Hematopoietic multipotent progenitor cell (in vitro differentiated cells): ENCODE data around the gene MSI2. TPM values are rescaled to one million over a fixed set of nuclear protein-coding genes. Genes with fewer than 3 reads are reported as not detected.
"Not testable (repeated sequence)": the region's sequence is repeated elsewhere in the genome, so short reads cannot be mapped to it uniquely, and the experiment has no call there.

Experiments
- DNase-seq, 3 donors: peaks; one replicate each; pipeline ENCODE4 v3.0.0-alpha.2; 2011 to 2015; ENCODE audit warnings: low read depth in 2 of 3, low spot score in 2 of 3
- total RNA-seq: library from RNA; depleted of rRNA; stranded (reverse); fragments of >200 nt; gene quantifications from one replicate; pipeline ENCODE4 v1.2.3, GENCODE V29; 2012

MSI2 gene
- total RNA-seq, 1 donor, result 241 TPM

DNA sequence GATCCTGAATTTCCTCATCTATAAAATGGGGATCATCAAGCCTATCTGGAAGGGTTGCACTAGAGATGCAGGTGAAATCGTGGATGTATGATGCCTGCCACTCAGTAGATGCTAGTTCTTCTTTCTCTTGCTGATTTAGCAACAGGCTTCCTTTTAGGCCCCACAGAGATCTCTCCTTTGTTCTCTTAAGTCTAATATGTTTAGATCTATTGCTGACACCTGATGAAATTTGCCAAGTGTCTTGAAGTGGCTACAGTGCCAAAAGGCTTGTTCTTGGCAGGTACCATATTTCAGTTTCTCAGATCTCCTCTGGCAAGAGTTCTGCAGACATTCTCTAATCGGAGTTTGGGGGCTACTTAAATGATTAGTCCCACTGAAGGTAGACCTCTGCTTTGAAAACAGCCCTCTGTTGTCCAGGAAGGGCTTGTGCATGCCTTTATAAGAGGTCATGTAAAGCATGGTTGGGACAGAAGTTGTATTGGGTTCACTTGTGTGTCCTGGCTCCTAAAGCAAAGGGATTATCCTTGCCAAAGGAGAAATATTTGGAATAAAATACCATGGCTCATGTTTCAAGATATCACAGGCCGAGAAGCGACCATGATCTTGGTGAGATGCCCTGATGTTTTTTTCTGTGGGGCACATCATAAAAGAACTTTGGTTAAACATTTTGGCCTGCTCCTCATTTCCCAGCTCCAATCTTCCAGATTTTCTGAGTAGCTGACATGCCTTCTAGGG, 234.0 kb downstream of the MSI2 start:
- DNase-seq, result no peak

DNA sequence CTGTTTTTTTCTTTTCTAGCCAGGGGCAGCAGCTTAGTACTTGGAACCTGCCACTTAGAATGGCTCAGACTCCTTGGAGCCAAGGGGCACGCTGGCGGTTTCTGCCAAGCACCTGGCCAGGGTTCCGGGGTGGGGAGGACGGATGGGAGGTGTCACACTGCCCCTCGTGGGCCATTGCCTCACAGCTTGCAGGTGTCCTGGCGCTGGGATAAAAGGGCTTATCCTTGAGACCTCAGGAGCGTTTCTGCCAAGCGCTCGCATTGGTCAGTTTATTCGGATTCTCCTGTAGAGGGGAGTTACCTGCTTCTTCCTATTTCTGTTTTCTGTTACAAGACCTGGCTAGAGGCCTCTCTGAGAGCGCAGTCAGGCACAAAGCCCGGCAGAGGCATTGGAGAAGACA, 234.6 kb downstream of the MSI2 start:
- no peak for DNase-seq

DNA sequence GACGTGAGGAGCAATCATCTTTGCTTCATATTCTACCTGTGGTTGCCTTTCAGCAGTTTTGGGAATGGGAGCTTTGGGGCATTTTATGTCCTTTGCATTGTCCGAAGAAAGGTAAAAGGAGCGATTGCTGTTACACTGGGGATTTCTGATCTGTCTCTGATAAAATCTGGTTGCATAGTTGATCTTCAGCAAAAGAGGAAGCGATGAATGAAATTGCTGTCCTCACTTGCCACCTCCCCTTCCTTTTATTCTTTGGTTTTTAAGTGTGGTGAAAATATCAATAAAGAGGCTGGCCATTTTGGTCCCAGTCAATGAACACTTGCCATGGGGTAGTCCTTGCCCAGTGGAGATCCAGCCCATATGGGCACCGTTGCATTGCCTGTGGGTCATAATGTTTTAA, 236.8 kb downstream of the MSI2 start:
- peak in 2 of 3 donors; percentile 30 to 55 for DNase-seq

DNA sequence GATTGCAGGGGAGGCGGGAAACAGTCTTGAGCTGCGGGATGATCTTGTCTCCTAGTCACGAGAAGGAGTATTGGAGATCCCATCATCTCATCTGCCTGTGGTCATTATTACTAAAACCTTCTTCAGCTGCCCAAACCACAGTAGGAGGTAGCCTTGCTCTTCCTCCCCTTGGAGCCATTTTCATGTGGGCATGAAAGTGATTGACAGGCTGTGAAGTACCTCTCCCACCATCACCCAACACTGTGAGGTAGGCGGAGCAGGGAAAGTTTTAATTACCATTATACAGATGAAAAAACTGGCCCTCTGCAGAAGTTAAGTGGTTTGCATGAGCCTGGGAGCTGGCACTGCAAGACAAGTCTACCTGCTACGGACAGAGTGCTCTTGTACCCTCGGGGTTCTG, 237.3 kb downstream of the MSI2 start:
- no peak for DNase-seq

DNA sequence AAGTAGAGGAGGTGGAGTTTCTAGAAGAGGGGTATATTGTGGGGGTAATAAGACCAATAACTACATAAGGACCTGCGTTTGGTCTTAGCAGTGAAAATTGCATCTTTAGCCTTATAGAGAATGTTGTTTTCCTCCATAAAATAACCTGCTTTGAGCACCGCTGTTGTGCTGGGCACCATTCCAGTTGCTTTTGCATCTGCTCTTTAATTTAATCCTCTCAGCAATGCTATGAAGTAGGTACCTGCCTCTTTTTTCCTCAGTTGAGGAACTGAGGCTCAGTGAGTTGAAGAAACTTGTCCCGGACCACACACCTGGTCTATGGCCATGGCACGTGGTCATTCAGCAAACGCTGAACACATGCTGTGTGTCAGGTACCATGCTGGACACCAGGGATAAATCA, 238.1 kb downstream of the MSI2 start:
- DNase-seq, result no peak

DNA sequence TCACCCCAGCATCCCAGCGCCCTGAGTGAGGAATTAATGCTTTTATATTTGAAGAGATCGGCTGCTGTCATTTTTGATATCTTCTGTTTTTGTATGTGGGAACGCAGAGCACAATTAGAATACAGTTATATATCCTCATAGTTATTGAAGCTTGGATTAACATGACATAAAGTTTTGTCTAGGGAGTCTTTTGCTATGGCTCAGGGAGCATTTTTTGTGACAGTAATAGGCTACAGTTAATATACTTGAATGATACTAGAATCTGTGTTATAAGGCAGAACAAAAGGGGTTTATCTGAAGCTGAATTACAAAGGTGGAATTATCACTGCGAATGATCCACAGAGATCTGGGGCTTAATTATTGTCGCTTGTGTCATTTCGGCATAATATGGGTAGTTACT, 239.4 kb downstream of the MSI2 start:
- DNase-seq, result no peak

DNA sequence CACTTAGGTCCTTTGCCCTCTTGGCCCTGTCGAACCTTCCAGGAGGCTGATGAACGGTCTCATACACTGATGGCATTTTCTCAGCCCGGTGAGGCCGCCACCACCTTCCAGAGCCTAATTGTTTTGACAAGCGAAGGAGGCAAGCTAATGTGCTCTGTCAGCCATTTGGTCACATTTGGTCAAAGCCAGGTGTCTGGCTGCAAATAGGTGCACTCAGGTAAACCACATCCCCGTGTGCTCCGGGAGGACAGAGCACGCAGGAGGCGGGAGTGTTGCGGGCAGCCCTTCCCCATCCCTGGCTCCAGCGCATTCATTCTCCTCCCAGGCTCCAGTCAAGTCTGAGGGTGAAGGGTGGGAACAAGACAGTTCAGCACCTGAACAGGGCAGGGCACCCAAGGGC, 240.1 kb downstream of the MSI2 start:
- no peak for DNase-seq

DNA sequence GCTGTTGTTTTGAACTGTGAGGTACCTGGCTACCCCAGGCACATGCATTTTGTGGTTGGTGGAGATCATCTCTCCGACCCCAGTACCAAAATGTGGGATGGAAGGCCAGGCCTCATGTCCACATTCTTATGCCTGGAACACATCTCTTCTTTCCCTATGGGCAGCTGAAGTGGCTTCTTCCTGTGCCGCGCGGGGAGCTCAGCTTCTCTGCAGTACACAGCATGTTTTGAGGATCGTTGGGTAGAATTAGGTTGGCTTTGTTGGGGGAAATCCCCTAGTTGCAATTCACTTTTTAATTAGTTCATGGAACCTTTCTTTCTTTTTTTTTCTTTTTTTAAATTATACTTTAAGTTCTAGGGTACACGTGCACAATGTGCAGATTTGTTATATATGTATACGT, 242.1 kb downstream of the MSI2 start:
- DNase-seq, result no peak

DNA sequence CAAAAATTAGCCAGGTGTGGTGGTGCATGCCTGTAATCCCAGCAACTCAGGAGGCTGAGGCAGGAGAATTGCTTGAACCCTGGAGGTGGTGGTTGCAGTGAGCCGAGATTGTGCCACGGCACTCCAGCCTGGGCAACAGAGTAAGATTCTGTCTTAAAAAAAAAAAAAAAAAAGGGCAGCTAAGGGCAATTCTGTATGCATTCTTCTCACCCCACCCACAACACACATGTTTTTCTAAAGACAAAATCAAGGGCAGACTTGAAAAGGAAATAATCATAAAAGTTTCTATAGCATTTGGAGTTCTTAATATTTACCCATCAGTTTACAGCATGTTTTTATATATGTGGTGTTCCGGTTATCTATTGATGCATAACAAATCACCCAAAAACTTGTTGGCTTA, 242.9 kb downstream of the MSI2 start:
- DNase-seq, result not testable (repeated sequence)

DNA sequence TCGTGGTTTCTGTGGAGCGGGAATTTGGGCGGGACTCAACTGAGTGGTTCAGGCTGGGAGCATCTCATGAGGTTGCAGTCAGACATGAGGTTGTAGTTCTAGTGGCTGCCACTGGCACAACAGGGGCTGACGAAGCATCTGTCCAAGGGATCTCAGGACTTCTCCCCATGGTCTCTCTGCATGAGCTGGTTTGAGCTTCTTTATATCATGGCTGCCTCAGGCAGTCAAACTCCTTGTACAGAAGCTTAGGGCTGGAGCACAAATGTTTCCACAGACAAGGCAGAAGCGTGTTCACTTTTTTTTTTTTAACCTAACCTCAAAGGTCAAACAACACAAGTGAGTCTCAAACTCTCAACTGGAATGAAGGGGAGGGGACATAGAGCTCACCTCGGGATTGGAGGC, 243.3 kb downstream of the MSI2 start:
- no peak for DNase-seq

DNA sequence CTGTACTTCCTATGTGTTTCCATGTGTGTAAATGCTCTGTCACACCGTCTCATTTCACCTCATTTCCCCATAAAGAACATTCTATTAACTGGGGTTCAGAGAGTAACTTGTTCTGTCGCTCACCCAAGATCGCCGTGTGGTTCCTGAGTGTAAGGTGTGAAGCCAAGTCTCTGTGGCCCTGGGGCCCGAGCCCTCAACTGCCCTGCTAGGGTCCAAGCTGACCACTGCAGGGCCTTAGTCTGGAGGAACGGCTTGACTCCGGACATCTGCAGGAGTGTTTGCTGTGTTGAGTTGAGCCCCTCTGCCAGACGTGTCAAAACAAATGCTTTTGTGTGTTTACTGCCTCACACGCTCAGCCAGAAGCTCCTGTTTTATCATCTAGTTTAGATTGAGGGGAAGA, 244.7 kb downstream of the MSI2 start:
- DNase-seq, result no peak

DNA sequence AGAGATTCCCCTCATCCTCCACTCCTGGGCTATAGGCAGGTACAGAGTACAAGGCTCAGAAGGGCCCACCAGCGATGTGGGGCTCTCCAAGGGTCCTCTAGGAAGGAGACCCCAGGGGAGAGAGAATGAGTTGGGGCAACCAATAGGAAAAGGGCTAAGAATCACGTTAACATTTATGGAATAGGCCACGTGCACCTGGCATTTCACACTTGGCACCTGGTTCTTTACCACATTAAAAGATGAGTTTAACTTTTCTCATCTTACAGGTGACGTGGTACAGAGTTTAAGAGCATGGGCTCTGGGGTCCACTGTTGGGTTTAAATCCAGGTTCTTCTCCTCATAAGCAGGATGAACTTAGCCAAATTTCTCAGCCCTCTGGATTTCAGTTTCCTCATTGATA, 245.7 kb downstream of the MSI2 start:
- no peak for DNase-seq

DNA sequence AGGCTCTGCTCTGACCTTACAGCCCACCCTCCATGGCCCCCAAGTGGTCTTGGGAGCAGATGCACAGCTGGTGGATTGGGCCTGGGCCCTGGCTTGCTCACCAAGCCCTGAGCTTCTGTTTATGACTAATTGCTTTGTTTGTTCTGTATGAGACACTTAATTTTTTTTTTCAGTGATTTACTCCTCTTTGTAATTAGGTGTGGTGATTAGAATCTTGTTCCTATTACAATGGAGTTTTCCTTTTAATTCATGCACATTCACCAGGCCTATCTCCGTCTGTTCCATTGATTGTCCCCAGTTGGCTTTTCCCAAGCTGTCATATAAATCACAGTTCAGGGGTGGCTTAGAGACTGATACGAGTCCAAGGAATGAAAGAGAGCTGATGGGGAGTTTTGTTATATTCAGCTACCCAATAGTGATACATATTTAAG, 246.5 kb downstream of the MSI2 start:
- DNase-seq, result no peak

DNA sequence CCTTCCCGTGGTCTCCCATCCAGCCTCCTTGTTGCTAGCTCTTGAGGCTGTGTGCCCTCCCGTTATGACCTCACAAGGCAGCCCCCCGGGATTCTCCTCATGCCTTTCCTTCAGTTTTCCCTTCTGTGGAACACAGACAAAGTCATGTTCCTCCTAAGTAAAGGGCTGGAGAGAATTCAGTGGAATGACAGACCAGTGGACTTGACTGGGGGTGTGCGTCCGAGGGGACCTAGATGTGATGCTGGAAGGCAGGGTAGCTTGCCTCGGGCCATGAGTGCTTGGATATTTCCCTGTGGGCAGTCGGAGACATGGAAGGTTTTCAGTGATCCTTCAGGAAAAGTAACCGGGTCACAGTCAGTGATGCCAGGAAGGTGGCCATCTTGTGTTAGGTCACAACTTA, 247.9 kb downstream of the MSI2 start:
- DNase-seq, result no peak

DNA sequence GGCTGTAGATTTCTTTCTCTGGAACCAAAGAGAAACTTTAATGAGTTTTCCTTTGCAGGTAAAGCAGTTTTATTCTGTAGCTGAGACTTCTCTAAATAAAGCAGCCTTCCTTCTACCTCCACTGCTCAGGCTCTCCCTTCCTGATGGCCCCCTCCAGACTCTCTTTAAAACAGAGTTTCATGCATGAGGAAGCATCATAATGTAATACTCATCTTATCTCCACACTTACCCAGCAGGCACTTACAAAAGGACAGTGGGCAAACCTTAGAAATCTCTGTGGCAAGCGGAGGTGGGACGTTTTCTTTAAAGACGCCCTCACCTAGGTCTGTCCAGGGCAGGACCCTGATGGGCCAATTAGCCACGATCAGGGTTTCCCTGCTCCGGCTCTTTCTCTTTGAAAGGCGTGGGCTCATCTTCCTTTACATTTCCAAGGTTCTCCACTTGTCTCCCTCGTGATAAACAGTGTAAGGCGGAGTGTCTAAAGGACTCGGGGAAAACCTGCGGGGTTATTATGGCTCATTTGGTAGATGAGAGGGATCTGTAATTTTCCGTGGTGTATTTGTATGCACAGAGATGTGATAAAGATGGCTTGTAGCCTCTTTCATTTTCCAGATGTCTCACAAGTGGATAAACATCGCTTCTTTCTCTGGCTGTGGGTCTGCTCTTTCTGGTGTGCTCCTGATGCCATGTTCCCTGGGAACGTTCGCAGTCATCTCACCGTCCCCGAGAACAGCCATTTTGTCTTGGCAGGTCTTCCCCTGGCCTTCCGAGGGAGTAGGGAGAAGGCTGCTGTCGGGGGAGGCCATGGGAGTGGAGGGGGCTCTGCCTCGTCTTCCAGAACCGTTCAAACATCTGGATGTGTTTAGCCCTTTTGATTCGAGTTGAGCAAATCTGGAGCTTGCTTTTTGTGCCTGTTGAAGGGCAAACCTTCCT, 249.8 kb downstream of the MSI2 start:
- no peak for DNase-seq

DNA sequence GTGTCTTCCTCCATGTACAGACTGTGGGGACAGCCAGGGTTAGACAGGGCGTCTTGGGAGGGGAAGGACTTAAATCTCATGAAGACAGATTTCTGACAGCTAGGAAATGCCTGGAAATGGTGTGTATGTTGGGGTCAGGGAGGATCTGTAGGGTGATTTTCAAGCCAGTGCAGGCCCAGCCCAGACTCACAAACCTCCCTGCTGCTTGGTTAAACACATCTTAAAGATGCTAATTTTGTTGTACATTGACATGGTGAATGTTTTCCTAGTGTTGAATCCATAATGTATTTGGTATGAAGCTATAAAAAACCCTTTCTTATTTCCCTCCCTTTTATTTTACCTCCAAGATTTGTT, 250.4 kb downstream of the MSI2 start:
- no peak for DNase-seq

DNA sequence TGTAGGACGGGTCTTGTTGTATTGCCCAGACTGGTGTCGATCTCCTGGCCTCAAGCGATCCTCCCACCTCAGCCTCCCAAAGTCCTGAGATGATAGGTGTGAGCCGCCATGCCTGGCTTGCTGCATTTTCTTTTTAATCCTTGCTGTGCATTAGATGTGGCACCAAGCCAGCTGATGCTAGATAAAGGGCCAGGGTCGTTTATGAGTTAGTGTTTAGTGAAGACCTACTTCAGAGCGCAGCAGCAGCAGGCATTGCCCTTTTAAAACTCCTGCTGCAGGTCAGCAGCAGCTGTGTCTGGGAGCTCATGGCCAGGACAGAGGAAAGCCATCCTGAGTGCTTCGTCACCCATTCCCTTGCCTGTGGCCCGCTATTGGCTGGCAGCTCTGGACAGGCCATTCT, 251.5 kb downstream of the MSI2 start:
- DNase-seq, result no peak

DNA sequence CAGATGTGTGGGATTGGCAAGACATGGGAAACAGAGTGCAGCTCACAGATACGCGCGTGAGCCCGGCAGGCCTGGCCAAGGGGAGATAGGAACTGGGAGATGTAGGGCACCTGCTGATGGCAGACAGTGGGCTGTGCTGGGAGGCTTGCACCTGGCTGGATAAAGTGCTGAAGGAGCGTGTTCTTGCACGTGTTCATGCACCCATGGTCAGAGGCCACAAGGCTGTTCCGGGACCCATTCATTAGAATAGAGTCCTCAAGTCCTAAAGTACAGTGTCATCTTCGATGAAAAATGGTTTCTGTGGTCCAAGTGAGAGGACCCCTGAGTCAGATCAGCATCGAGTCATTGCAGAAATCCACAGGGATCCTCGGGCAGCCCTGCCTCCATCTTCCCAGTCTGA, 252.3 kb downstream of the MSI2 start:
- no peak for DNase-seq

DNA sequence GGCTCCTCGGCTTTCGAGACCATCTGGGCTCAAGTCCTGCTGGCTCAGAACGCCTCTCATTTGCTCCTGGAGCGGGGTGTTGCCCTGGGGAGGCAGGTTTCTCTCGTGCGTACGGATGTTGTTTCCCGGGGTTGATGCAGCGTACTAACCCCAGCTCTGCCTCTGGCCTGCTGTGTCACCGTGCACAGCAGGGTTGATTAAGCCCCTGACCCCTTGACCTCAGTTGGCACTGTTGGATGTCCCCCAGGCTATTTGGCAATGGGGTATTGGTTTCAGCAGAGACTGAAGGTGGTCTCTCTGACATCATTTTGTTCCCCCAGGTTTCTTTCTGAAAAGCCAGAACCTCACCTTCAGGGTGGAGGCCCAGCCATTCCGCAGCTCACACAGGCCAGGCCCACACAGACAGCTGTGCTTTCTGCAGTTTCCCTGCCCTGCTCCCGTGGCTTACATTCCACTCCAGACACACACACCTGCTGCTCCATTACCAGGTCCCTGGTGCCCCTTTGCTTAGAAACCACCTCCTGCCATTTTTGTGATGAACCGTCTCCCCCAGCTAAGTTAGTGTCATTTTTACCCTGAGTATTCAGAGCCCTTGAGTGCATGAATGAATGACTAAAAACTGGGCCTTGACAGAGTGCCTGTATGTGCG, 255.3 kb downstream of the MSI2 start:
- no peak for DNase-seq

DNA sequence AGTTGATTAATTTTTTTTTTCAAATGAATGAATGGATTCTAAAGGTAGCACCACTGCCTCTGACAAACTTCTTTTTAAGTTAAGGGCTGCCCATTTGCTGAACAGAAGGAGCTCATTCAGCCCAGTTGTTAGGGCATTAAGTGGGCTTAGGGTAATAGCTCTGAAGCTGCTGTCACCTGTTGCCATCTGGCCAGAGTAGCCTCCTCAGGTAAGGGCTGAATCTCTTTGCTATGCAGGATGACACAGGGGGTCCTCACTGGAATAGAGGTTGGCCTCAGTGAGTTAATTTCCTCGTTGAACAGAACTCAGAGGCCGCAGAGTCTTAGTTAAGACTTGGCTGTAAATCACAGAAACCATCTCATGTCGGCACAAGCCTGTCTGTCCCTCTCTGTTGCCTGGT, 255.9 kb downstream of the MSI2 start:
- no peak for DNase-seq

DNA sequence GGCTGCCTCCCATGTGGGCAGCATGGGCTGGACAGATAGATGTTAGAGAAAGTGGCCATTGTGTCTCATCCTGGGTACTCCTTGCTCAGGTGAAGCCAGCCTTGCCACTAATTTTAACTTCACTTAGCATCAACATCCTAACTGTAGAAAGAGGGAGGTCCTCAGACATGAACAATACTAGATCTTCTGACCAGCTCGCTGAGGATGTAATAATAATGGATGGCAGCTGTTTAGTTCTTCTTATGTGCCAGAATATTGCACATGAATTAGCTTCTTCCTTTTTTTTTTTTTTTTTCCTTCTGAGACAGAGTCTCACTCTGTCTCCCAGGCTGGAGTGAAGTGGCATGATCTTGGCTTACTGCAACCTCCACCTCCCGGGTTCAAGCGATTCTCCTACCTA, 256.4 kb downstream of the MSI2 start:
- DNase-seq, result no peak

DNA sequence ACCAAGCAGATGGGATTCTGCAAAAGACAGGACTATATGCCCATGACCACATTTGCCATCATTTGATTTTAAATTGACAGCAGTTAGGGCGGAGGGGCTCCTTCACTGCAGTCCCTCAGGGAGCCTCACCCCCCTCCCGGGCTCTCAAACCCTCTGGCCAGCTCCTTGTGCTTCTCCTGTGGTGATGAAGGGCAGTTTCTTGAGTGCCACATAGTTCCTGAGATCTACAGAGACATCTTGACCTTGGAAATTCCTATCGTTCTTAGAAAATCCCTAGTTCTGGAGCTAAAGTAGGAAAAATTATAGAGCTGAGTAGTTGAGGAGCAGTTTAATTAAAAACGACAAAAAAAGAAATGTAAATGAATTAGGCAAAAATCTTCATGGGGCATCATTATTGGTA, 257.2 kb downstream of the MSI2 start:
- no peak for DNase-seq
